Neutrophil (primary cell): Measurements from ENCODE around the gene CRAT.

ENCODE experiments used
- H3K27ac ChIP-seq: fragments of 200-600 bp; sonication (generic); 2 replicates; pipeline ENCODE4 v1.5.1; 2016; ENCODE audit warnings: mild to moderate bottlenecking, moderate library complexity
- H3K27me3 ChIP-seq: fragments of 200-600 bp; sonication (generic); 2 replicates; pipeline ENCODE4 v1.6.0; 2016; ENCODE audit warnings: mild to moderate bottlenecking
- H3K36me3 ChIP-seq: fragments of 200-600 bp; sonication (generic); 2 replicates; pipeline ENCODE4 v1.5.1; 2017
- H3K4me1 ChIP-seq, 2 experiments: fragments of 200-600 bp in 1 of 2; sonication (generic) in 1 of 2; 1 replicate in 1 of 2; 2 replicates in 1 of 2; pipeline versions ENCODE4 v1.5.1 to v1.6.1; 2013 to 2016; ENCODE audit warnings: low read depth in 1 of 2, low read length in 1 of 2, mild to moderate bottlenecking in 1 of 2, moderate library complexity in 1 of 2; ENCODE audit not compliant: control insufficient read depth in 1 of 2, insufficient read depth in 1 of 2
- H3K4me3 ChIP-seq, 2 experiments: fragments of 200-600 bp in 1 of 2; sonication (generic) in 1 of 2; 1 replicate in 1 of 2; 2 replicates in 1 of 2; pipeline ENCODE4 v1.5.1; 2013 to 2016; ENCODE audit warnings: low read depth in 1 of 2, low read length in 1 of 2, mild to moderate bottlenecking in 1 of 2, moderate library complexity in 1 of 2
- H3K9me3 ChIP-seq: fragments of 200-600 bp; sonication (generic); 2 replicates; pipeline ENCODE4 v1.5.1; 2016
- TF ChIP-seq, protein P1 (sequence below): fragments of 200-600 bp; sonication (generic); IDR thresholded peaks from 2 replicates; pipeline ENCODE4 v1.5.1; 2016; ENCODE audit warnings: antibody characterized with exemption

CRAT gene

DNA sequence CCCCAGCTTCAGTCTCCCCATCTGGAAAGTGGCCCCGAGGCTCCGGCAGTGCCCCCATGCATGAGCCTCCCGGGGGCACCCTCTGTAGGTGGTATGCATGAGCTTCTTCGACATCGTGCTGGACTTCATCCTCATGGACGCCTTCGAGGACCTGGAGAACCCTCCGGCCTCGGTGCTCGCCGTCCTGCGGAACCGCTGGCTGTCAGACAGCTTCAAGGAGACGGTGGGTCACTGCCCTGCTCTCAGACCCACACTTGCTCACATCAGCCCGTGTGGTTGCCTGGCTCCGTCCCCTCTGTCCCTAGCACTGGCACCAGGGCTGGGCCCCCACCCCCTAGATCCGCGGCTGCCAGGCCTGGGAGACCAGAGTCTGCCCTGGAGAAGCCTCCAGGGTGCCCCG, 42.5 kb downstream of the CRAT start:
- Histone ChIP-seq H3K27me3 (no peaks in the 10 kb centered on the region), H3K27ac (no peak overlapping the region), H3K9me3 (no peaks in the 10 kb centered on the region), H3K36me3 (peaks cover 80% of the 10 kb centered on the region), H3K4me1 (peaks cover 0 to 7% of the 10 kb centered on the region in 2 experiments), H3K4me3 (no peak overlapping the region)
- TF ChIP-seq, protein P1, sequence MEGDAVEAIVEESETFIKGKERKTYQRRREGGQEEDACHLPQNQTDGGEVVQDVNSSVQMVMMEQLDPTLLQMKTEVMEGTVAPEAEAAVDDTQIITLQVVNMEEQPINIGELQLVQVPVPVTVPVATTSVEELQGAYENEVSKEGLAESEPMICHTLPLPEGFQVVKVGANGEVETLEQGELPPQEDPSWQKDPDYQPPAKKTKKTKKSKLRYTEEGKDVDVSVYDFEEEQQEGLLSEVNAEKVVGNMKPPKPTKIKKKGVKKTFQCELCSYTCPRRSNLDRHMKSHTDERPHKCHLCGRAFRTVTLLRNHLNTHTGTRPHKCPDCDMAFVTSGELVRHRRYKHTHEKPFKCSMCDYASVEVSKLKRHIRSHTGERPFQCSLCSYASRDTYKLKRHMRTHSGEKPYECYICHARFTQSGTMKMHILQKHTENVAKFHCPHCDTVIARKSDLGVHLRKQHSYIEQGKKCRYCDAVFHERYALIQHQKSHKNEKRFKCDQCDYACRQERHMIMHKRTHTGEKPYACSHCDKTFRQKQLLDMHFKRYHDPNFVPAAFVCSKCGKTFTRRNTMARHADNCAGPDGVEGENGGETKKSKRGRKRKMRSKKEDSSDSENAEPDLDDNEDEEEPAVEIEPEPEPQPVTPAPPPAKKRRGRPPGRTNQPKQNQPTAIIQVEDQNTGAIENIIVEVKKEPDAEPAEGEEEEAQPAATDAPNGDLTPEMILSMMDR = no peak

DNA sequence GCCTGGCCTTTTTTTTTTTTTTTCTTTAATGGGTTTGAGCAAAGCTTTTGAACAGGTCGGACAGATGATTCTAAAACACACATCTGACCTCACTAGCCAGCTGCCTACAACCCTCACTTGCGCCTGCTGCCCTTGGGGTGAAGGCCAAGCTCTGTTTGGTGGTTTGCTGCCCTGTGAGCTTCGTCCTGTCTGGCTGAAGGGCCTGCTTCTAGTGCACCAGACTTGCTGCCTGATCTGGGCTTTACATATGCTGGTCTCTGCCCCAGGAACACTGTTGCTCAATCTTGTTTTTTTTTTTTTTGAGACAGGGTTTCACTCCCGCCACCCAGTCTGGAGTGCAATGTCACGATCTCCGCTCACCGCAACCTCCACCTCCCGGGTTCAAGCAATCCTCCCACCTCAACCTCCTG, 46.1 kb downstream of the CRAT start:
- peaks cover 0 to 7% of the 10 kb centered on the region in 2 experiments for H3K4me1 ChIP-seq
- no peak overlapping the region for H3K27ac ChIP-seq
- H3K27me3 ChIP-seq = no peaks in the 10 kb centered on the region
- TF ChIP-seq, protein P1 = no peak
- H3K9me3 ChIP-seq = no peaks in the 10 kb centered on the region
- no peak overlapping the region for H3K4me3 ChIP-seq
- H3K36me3 ChIP-seq = peaks cover 87% of the 10 kb centered on the region

DNA sequence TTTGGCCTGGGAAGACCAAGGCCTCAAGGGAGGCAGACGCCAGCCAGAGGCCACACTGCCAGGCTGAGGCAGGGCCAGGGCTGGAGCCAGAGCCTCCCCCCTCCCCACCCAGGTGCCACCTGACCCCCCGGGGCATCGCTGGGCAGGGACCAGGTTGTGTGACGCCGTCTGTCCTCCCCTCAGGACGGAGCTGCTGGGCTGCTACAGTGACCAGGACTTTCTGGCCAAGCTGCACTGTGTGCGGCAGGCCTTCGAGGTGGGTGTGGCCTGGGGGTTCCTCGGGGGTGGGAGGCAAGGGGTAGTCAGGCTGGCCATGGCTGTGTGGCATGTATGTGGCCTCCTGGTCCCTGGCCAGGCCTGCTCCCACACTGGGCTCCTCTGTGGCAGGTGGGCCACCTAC, 47.5 kb downstream of the CRAT start:
- H3K27ac ChIP-seq = no peak overlapping the region
- H3K4me3 ChIP-seq = no peak overlapping the region
- H3K4me1 ChIP-seq = peaks cover 1 to 2% of the 10 kb centered on the region in 2 experiments
- H3K9me3 ChIP-seq = no peaks in the 10 kb centered on the region
- no peaks in the 10 kb centered on the region for H3K27me3 ChIP-seq
- H3K36me3 ChIP-seq = peaks cover 78% of the 10 kb centered on the region
- TF ChIP-seq, protein P1 = no peak

DNA sequence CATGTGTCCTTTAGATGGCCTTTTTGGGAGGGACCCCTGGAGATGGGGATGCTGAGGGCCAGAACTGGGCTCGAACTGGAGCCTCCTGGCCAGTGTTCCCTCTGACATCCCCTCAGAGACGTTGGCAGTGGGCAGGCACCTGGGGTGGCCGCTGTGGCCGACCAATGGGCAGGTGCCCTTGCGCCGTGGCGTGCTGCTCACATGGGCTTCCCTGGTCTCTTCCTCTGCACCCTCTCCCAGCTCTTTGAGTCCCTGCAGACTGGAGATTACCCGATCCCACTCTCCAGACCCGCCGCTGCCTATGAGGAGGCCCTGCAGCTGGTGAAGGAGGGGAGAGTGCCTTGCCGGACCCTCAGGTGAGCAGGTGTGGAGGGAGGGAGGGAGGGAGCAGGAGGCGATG, 49.6 kb downstream of the CRAT start:
- Histone ChIP-seq H3K9me3 (no peaks in the 10 kb centered on the region), H3K27ac (no peak overlapping the region), H3K36me3 (peaks cover 73% of the 10 kb centered on the region), H3K27me3 (no peaks in the 10 kb centered on the region), H3K4me1 (peaks cover 4% of the 10 kb centered on the region in 2 experiments), H3K4me3 (no peak overlapping the region)
- TF ChIP-seq, protein P1 = no peak

DNA sequence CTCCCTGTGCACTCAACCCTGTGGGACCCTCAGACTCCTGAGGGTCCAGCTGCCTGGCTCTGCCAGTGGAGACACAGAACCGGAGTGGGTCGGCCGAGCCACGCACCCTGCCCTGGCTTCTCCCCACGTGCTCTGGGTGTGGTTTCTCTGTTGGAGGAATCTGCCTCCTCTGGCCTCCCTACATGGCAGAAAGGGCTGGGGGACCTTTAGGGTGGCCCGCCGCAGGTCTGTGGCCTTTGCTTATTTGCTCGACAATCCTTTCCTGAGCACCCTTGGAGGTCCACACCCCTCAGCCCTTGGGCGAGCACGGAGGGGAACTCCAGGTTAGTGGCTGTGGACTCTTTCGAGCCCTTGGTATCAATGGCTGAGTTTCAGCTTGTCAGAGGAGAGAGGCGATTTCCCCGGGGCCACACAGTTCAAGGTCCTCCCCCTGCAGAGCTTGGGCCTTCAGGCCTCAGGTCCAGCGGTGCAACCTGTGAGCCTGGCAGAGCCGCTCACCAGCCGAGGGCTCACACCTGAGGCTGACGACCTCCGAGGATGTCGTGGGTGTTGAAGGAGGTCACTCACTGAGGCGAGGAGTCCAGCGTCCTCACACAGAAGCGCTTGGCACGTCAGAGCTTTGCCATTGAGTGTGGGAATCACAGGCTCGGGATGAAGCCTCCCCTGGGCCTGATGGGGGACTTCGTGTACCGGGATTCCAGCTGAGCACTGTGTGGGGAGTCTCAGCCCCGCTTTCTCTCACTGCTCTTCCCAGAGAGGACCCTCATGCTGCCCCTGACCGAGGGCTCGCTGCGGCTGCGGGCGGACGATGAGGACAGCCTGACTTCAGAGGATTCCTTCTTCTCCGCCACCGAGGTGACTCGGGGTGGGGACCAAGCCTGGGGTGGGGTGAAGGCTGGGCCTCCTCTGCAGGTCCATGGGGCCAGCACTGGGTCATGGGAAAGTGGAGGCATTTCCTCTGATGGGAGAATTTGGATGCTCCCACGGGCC, 50.5 kb downstream of the CRAT start:
- Histone ChIP-seq H3K27ac (no peak overlapping the region), H3K9me3 (no peaks in the 10 kb centered on the region), H3K4me1 (peaks cover 4% of the 10 kb centered on the region in 2 experiments), H3K4me3 (no peak overlapping the region), H3K27me3 (no peaks in the 10 kb centered on the region), H3K36me3 (peaks cover 66% of the 10 kb centered on the region)
- TF ChIP-seq, protein P1 = no peak
